HT1080 (cell line): ENCODE measurements around the gene IFNA2. TPM values are rescaled to one million over a fixed set of nuclear protein-coding genes. Genes with fewer than 3 reads are reported as not detected.
"Not testable (repeated sequence)": the region's sequence is repeated elsewhere in the genome, so short reads cannot be mapped to it uniquely, and the experiment has no call there.

Source experiments
- DNase-seq: peaks from one replicate; pipeline ENCODE4 v3.0.0-alpha.2; 2015; ENCODE audit warnings: low read depth
- polyA plus RNA-seq, 2 experiments: library from polyadenylated mRNA; depleted of rRNA; stranded (reverse); fragments of >200 nt; gene quantifications; 2 replicates each; pipeline ENCODE4 v1.2.3, GENCODE V29; 2015
- total RNA-seq: library from RNA; depleted of rRNA; stranded (reverse); fragments of >200 nt; shearing (Covaris generic); gene quantifications from 2 replicates; pipeline ENCODE4 v1.2.3, GENCODE V29; 2014; rRNA removed

Gene IFNA2
- not detected in 2 replicates for total RNA-seq
- not detected in 2 replicates for polyA plus RNA-seq (2015; cell fraction: cytosol; rRNA removed)
- not detected in 2 replicates for polyA plus RNA-seq (2015; cell fraction: nucleus; rRNA removed)

- DNase-seq, result no peak
Measured at GRCh38 chr9:21385131-21385670, at the start of gene IFNA2. Gene IFNA2 (minus strand): TSS chr9:21385398. CDS start chr9:21385329, 69 bp downstream.

- not testable (repeated sequence) for DNase-seq
Measured at GRCh38 chr9:21435015-21435383, 49.8 kb upstream of the IFNA2 start.

- peak; percentile 40 for DNase-seq
Measured at GRCh38 chr9:21434202-21435014, 49.2 kb upstream of the IFNA2 start.

- no peak for DNase-seq
Measured at GRCh38 chr9:21432672-21433425, 47.7 kb upstream of the IFNA2 start.

- no peak for DNase-seq
Measured at GRCh38 chr9:21429191-21429590, 44.0 kb upstream of the IFNA2 start.

GRCh38 chr9:21428235-21428634 lies 43.0 kb upstream of the IFNA2 start:
- DNase-seq, result no peak

- no peak for DNase-seq
Measured at GRCh38 chr9:21415493-21416267, 30.5 kb upstream of the IFNA2 start.

GRCh38 chr9:21414220-21414940 lies 29.2 kb upstream of the IFNA2 start:
- no peak for DNase-seq

- no peak for DNase-seq
Measured at GRCh38 chr9:21413624-21414023, 28.4 kb upstream of the IFNA2 start.

- no peak for DNase-seq
Measured at GRCh38 chr9:21413151-21413550, 28.0 kb upstream of the IFNA2 start.

- no peak for DNase-seq
Measured at GRCh38 chr9:21412107-21412506, 26.9 kb upstream of the IFNA2 start.

GRCh38 chr9:21408817-21409216 lies 23.6 kb upstream of the IFNA2 start, which contains the start of gene IFNA8:
Gene IFNA8 (plus strand): TSS chr9:21409117. CDS start chr9:21409177, 60 bp downstream.
- no peak for DNase-seq

- no peak for DNase-seq
Measured at GRCh38 chr9:21404146-21404545, 18.9 kb upstream of the IFNA2 start.

- no peak for DNase-seq
Measured at GRCh38 chr9:21402386-21403251, 17.4 kb upstream of the IFNA2 start.

GRCh38 chr9:21399956-21400355 lies 14.8 kb upstream of the IFNA2 start:
- DNase-seq, result no peak

- DNase-seq, result no peak
Measured at GRCh38 chr9:21398955-21399489, 13.8 kb upstream of the IFNA2 start.

- DNase-seq, result no peak
Measured at GRCh38 chr9:21395778-21396717, 10.8 kb upstream of the IFNA2 start.

- DNase-seq, result peak; percentile 58
Measured at GRCh38 chr9:21392270-21392669, 7.1 kb upstream of the IFNA2 start.
